Activated T-helper 17 cell treated with anti-CD3 and anti-CD28 coated beads, Interleukin-2, amount 50 U/mL, for 72 hours (primary cell): Measurements from ENCODE around the gene CD320. TPM values are rescaled to one million over a fixed set of nuclear protein-coding genes. Genes with fewer than 3 reads are reported as not detected.
A peak's percentile ranks its signal among the peaks of the same experiment; 100 is the strongest.
"Not testable (repeated sequence)": the region's sequence is repeated elsewhere in the genome, so short reads cannot be mapped to it uniquely, and the experiment has no call there.

Experiments used
- ATAC-seq: fragments of 150-1000 bp; cut with Tn5 transposase; replicated peaks from 2 replicates; pipeline ENCODE4 v1.10.0; 2021; ENCODE audit warnings: mild to moderate bottlenecking, moderate library complexity
- H3K27ac Mint-ChIP-seq: one replicate; pipeline ENCODE4 v1.8.0; 2022; ENCODE audit warnings: mixed read lengths
- H3K27me3 Mint-ChIP-seq: one replicate; pipeline ENCODE4 v1.8.0; 2022; ENCODE audit warnings: mixed read lengths
- H3K36me3 Mint-ChIP-seq: one replicate; pipeline ENCODE4 v1.8.0; 2022; ENCODE audit warnings: low read depth, mild to moderate bottlenecking, mixed read lengths
- H3K4me1 Mint-ChIP-seq: one replicate; pipeline ENCODE4 v1.8.0; 2022; ENCODE audit warnings: mixed read lengths
- H3K4me3 Mint-ChIP-seq: one replicate; pipeline ENCODE4 v1.8.0; 2022; ENCODE audit warnings: mild to moderate bottlenecking, mixed read lengths
- H3K9me3 Mint-ChIP-seq: one replicate; pipeline ENCODE4 v1.8.0; 2022; ENCODE audit warnings: mixed read lengths
- total RNA-seq, 2 donors: library from RNA; stranded (reverse); gene quantifications; one replicate each; pipeline ENCODE4 v1.2.3, GENCODE V29; 2022

Gene CD320
- total RNA-seq, 2 donors from 2014 or later, result 49.0 to 87.8 TPM

DNA sequence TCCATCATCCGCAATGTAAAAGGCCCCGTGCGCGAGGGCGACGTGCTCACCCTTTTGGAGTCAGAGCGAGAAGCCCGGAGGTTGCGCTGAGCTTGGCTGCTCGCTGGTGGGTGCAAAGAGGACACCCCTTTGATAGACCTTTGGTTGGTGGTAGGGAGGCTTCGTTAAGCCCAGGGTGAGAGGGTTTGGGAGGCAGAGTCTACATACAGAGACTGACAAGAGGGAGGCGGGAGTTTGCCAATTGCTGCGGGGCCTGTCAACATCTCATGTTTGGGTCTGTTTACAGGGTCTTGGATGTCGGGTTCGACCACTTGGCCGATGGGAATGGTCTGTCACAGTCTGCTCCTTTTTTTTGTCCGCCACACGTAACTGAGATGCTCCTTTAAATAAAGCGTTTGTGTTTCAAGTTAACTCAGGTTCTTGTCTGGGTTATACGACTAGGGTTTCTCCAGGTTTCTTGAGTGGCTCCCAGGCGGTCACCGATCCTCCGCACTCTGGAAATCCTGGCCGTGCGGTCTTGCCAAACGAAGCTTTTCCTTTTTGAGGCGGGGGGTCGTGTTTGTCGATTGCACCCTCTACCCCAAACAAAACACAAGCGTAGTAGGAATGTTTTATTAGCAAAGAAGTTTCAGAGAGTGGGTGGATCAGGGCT, 14.0 kb upstream of the CD320 start:
- H3K4me3 Mint-ChIP-seq, result peak overlapping the region; percentile 100
- peaks cover 5% of the 10 kb centered on the region for H3K4me1 Mint-ChIP-seq
- no peaks in the 10 kb centered on the region for H3K9me3 Mint-ChIP-seq
- H3K27me3 Mint-ChIP-seq, result no peaks in the 10 kb centered on the region
- no peak for ATAC-seq
- H3K36me3 Mint-ChIP-seq, result peaks cover 55% of the 10 kb centered on the region
- peak overlapping the region; percentile 100 for H3K27ac Mint-ChIP-seq

DNA sequence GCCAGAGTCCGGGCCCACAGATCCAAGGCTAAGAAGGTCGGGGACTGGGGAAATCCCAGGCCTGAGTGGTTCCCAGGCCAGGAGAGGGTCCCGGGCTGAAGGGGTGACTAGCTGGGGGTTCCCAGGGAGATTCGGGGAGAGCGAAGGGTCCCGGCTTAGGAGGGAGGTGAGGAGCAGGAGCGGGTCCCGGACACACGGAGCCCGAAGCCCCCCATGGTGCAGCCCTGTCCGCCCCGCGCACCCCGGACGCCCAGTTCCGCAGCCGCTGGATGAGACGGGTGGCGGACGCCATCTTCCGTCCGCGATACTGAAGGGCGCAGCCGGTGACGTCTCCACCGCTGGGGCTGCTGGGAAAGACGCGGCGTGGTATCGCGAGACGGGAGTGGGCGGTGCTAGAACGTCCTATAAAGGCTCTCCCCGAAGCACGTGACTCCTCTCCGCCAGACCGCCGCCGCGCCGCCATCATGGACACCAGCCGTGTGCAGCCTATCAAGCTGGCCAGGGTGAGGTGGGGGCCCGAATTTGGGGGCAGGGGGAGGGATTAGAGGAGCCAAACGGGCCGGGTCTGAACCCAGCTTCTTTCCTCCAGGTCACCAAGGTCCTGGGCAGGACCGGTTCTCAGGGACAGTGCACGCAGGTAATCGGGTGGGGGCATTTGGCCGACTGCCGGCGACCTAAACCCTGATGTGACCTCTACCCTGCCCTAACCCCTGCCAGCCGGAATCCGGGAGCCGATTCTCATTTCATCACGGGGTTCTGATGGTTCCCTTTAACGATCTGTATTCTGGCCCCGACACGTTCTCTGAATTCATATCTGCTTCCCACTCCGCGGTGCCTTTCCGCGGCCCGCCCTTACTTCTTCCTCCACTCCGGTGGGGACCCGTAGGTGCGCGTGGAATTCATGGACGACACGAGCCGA, 13.2 kb upstream of the CD320 start, which contains the start of the genes NDUFA7 and RPS28:
NDUFA7 (minus strand) TSS at position 309 of the 919 bp plus-strand sequence; CDS start at position 292, 17 bp downstream.
RPS28 (plus strand) TSS at position 430 of the 919 bp plus-strand sequence; CDS start at position 465, 35 bp downstream.
- Mint-ChIP-seq H3K27me3 (no peaks in the 10 kb centered on the region), H3K9me3 (no peaks in the 10 kb centered on the region), H3K36me3 (peaks cover 60% of the 10 kb centered on the region), H3K4me3 (peak within 1 kb of the TSS; percentile 100), H3K27ac (peak within 1 kb of the TSS; percentile 100), H3K4me1 (peaks cover 5% of the 10 kb centered on the region)
- ATAC-seq, result peak; percentile 97

DNA sequence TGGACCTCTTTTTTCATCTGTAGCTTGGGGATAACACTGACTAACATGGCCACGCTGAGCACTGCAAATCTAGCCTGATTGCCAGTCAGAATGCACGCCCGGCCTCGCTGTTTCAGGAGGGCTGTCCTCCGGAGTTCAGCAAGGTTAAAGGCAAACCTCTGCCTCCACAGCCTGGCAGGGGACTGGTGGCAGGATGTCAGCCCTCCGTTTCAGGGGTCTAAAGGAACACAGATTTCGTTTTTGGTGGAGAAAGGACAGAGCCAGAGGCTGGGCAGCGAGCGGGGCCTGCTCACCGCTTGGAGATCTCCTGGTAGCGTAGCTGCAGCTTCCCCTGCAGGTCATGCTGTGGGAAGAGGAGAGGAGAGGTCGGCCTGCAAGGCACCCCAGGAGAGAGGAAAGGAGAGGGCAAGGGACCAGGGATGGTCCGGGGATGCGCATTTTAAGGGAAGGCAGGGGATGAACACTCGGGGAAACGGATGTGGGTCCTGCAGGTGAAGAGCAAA, 12.5 kb upstream of the CD320 start:
- Mint-ChIP-seq H3K27ac (peak overlapping the region; percentile 100), H3K4me1 (peaks cover 5% of the 10 kb centered on the region), H3K9me3 (no peaks in the 10 kb centered on the region), H3K4me3 (peak overlapping the region; percentile 100), H3K36me3 (peaks cover 67% of the 10 kb centered on the region), H3K27me3 (no peaks in the 10 kb centered on the region)
- ATAC-seq, result peak; percentile 31

DNA sequence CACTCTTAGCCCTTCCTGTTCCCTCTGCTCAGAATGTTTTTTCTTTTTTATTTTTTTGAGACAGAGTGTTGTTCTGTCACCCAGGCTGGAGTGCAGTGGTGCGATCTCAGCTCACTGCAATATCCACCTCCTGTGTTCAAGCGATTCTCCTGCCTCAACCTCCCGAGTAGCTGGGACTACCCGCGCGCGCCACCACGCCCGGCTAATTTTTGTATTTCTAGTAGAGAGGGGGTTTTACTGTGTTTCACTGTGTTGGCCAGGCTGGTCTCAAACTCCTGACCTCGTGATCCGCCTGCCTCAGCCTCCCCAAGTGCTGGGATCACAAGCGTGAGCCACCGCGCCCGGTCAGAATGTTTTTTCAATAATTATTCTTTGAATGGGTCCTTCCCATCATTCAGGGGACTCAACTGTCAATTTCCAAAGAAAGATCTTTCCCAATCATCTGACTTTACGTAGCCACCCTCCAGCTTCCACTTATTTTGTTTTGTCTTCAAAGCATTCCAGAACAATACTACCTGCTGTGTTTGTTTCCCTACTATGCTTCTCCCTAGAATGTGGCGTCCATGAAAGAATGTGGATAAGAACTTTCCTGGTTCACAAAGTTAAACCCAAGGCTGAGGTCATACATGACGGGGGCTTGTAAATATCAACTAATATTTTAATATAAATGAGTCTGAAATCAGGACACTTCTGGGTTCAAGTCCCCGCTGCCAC, 11.8 kb upstream of the CD320 start:
- Mint-ChIP-seq H3K9me3 (no peaks in the 10 kb centered on the region), H3K4me3 (peak overlapping the region; percentile 100), H3K36me3 (peaks cover 74% of the 10 kb centered on the region), H3K4me1 (peaks cover 5% of the 10 kb centered on the region), H3K27me3 (no peaks in the 10 kb centered on the region), H3K27ac (peak overlapping the region; percentile 100)
- no peak for ATAC-seq

DNA sequence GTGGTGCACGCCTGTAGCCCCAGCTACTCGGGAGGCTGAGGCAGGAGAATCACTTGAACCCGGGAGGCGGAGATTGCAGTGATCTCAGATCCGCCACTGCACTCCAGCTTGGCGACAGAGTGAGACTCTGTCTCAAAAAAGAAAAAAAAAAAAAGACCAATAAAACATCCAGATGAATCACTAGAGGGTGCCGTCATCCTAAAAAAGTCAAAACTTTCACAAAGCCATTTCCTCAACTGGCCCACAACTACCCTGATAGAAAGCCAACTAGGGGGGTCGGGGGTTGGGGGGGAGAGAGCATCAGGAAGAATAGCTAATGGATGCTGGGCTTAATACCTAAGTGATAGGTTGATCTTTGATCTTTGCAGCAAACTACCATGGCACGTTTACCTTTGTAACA, 10.7 kb upstream of the CD320 start:
- H3K27ac Mint-ChIP-seq, H3K4me3 Mint-ChIP-seq, ATAC-seq, H3K9me3 Mint-ChIP-seq, H3K4me1 Mint-ChIP-seq, H3K27me3 Mint-ChIP-seq: not testable (repeated sequence)
- peaks cover 80% of the 10 kb centered on the region for H3K36me3 Mint-ChIP-seq

DNA sequence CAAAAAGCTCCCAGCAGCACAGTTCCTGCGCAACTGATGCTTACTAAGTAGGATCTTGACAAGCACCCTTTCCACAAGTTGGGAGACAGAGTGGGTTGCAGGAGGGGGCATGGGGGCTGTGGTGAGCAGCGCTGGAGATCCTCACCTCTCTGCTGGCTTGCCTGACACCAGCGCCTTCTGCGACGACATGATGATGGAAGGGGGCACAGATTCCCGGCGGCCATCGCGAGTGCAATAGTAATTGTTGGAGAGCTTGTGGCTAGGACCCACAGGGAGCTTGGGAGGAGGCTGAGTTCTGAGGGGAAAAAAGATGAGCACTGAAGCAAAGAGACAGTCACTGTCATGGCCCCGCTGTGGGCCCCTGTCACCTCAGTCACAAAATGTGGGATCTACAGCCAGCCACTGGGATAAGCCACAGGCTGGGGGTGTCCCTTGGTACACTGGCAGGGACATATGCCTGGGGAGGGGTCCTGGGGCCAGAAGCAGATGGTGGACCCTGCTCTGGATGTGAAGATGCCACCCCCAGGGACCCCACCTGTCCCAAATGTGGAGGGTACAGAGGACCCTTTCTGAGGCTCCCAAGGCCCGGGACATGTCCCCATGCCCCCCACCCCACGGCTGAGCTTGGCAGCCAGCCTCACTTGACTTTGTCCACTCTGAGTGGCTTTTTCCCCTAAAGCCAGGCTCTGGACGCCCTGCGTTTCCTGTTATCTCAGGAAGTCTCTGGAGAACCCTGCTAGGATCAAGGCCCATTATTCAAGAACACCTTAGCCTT, 8.4 kb upstream of the CD320 start:
- no peak overlapping the region for H3K4me3 Mint-ChIP-seq
- H3K27me3 Mint-ChIP-seq, result no peaks in the 10 kb centered on the region
- H3K27ac Mint-ChIP-seq, result no peak overlapping the region
- H3K9me3 Mint-ChIP-seq, result no peaks in the 10 kb centered on the region
- H3K36me3 Mint-ChIP-seq, result peaks cover 78% of the 10 kb centered on the region
- peaks cover 5% of the 10 kb centered on the region for H3K4me1 Mint-ChIP-seq
- ATAC-seq, result no peak

DNA sequence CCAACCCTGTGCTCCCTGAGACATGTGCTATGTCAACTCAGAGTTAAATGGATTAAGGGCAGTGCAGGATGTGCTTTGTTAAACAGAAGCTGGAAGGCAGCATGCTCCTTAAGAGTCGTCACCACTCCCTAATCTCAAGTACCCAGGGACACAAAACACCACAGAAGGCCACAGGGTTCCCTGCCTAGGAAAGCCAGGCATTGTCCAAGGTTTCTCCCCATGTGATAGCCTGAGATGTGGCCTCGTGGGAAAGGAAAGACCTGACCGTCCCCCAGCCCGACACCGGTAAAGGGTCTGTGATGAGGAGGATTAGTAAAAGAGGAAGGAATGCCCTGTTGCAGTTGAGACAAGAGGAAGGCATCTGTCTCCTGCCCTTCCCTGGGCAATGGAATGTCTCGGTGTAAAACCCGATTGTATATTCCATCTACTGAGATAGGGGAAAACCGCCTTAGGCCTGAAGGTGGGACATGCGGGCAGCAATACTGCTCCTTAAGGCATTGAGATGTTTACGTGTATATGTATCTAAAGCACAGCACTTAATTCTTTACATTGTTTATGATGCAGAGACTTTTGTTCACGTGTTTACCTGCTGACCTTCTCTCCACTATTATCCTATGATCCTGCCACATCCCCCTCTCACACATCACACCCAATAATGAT, 7.0 kb upstream of the CD320 start:
- not testable (repeated sequence) for H3K9me3 Mint-ChIP-seq, H3K4me1 Mint-ChIP-seq, H3K27ac Mint-ChIP-seq, H3K4me3 Mint-ChIP-seq, ATAC-seq, H3K27me3 Mint-ChIP-seq
- peaks cover 78% of the 10 kb centered on the region for H3K36me3 Mint-ChIP-seq

DNA sequence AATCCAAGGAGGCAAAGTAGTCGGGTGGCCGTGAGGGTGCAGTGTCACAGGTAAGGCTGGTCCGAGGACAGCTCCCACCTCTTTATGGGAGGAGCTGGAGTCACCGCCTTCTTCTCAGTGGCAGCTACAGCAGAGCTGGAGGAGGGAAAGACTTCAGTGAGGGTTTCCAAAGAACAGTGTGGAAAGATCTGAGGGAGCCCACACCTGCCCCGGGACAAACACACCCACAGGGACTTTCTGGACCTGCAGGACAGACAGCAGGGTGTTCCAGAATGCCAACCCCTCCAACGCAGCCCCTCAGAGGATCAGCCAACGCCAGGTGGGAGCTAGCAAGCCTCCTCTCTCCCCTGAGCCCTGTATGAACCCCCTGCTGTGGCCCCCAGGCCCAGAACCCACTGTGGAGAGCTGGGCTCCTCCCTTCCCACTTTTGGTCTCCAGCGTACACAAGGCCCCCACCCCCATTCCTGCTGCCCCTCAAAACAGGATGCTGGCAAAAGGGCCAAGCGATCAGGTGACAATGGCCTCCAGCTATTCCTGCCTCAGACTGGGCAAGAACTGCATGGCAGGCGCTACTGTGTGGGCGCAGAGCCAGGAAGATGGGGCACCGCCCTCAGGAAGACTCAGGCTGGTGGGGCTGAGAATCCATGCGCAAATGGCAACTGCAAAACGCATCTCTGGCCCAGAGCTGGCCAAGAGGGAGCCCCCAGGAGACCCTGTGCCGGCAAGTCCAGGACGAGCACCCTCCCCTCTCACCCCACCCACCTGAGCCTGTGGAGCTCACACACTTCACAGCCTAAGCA, 3.5 kb upstream of the CD320 start:
- peaks cover 6% of the 10 kb centered on the region for H3K4me1 Mint-ChIP-seq

DNA sequence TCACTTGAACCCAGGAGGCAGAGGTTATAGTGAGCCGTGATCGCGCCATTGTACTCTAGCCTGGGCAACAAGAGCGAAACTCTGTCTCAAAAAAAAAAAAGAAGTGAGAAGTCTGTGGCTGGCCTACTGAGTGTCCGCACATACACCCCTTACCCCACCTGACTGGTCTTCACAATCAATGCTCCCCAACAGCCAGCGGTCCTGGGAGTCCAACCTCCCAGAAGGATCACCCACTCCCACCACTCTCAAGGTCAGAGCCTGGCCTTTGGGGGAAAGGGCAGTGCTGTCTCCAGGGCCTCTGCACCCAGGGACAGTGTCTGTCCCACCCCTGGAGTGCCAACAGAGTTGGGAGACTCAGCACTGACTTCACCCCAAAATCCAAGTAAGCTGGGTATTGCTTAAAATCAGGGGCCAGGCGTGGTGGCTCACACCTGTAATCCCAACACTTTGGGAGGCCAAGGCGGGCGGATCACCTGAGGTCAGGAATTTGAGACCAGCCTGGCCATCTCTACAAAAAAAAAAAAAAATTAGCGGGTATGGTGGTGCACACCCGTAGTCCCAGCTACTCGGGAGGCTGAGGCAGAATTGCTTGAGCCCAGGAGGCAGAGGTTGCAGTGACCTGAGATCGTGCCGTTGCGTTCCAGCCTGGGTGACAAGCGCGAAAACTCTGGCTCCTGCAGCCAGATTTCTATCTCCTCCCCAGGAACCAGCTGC, 2.3 kb upstream of the CD320 start:
- no peak overlapping the region for H3K27ac Mint-ChIP-seq
- peaks cover 93% of the 10 kb centered on the region for H3K36me3 Mint-ChIP-seq
- H3K9me3 Mint-ChIP-seq, result no peaks in the 10 kb centered on the region
- H3K4me1 Mint-ChIP-seq, result peaks cover 6% of the 10 kb centered on the region
- H3K27me3 Mint-ChIP-seq, result no peaks in the 10 kb centered on the region
- H3K4me3 Mint-ChIP-seq, result no peak overlapping the region
- no peak for ATAC-seq

More for the DNA sequence above, 3.5 kb upstream of the CD320 start:
- Mint-ChIP-seq H3K9me3 (no peaks in the 10 kb centered on the region), H3K27ac (no peak overlapping the region), H3K4me3 (no peak overlapping the region), H3K27me3 (no peaks in the 10 kb centered on the region), H3K36me3 (peaks cover 95% of the 10 kb centered on the region)
- ATAC-seq, result no peak

DNA sequence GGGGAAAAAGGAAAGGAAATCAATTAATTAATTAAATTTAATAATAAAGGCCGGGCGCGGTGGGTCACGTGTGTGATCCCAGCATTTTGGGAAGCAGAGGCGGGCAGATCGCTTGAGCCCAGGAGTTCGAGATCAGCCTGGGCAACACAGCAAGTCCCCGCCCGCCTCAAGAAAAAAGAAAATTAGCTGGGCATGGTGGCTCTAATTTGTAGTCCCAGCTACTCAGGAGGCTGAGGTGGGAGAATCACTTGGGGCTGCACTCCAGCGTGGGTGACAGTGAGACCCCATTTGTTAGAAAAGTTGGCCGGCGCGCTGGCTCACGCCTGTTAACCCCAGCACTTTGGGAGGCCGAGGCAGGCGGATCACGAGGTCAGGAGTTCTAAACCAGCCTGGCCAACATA, 733 bp upstream of the CD320 start:
- no peaks in the 10 kb centered on the region for H3K27me3 Mint-ChIP-seq
- H3K4me3 Mint-ChIP-seq, result peak overlapping the region; percentile 77
- no peak for ATAC-seq
- peaks cover 88% of the 10 kb centered on the region for H3K36me3 Mint-ChIP-seq
- no peaks in the 10 kb centered on the region for H3K9me3 Mint-ChIP-seq
- peak overlapping the region; percentile 87 for H3K27ac Mint-ChIP-seq
- H3K4me1 Mint-ChIP-seq, result peaks cover 6% of the 10 kb centered on the region

DNA sequence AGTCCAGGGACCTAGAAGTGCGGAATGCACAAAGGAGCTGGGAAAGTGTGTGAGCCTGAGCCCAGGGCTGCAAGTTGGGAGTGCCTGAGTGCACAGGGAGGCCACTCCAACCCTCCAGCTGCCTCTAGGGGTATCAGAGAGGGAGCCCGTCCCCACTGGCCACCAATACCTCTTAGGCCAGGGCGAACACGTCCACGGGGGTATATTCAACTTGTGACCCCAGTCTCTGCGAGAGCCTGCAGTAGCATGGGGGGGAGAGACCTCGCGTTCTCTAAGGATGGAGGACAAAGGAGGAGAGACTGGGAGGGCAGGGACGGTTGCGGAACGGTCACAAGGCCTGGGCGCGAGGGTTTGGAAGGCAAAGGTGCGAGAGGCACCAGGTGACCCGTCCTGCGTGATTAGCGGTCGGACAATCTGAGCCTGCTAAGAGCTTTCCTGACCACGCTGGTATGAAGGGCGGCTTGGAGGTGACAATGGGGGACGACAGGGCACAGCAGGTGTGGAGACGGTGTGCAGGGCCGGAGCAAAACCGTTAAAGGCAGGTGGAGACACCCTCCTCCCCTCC, 676 bp downstream of the CD320 start:
- H3K4me1 Mint-ChIP-seq, result peaks cover 6% of the 10 kb centered on the region
- peak overlapping the region; percentile 77 for H3K4me3 Mint-ChIP-seq
- H3K27ac Mint-ChIP-seq, result peak overlapping the region; percentile 87
- ATAC-seq, result no peak
- no peaks in the 10 kb centered on the region for H3K27me3 Mint-ChIP-seq
- peaks cover 89% of the 10 kb centered on the region for H3K36me3 Mint-ChIP-seq
- no peaks in the 10 kb centered on the region for H3K9me3 Mint-ChIP-seq
